RCC 7860 (cell line): ENCODE data around the gene UBA6.
"Not testable (repeated sequence)": the region's sequence is repeated elsewhere in the genome, so short reads cannot be mapped to it uniquely, and the experiment has no call there.

Source experiments
- DNase-seq: peaks from one replicate; pipeline ENCODE4 v3.0.0-alpha.2; 2015; ENCODE audit warnings: low spot score
- FAIRE-seq: peaks from 2 replicates; lab custom pipeline; 2012; peaks lifted over from hg19 to GRCh38; lab: Jason Lieb, UNC

The UBA6 gene

GRCh38 chr4:67700738-67701516 lies at the start of gene UBA6:
Gene UBA6 (minus strand): TSS chr4:67701155. CDS start chr4:67701119, 36 bp downstream.
- DNase-seq: peak; percentile 91
- FAIRE-seq: peak; percentile 71

GRCh38 chr4:67750691-67751090 lies 49.7 kb upstream of the UBA6 start:
- FAIRE-seq: no peak
- no peak for DNase-seq

GRCh38 chr4:67749286-67749685 lies 48.3 kb upstream of the UBA6 start:
- FAIRE-seq: no peak
- no peak for DNase-seq

GRCh38 chr4:67746797-67747495 lies 46.0 kb upstream of the UBA6 start:
- FAIRE-seq (peak; percentile 80), DNase-seq (peak; percentile 44)

GRCh38 chr4:67744561-67745283 lies 43.8 kb upstream of the UBA6 start:
- DNase-seq (peak; percentile 34), FAIRE-seq (peak; percentile 45)

GRCh38 chr4:67743194-67743593 lies 42.2 kb upstream of the UBA6 start:
- DNase-seq: no peak
- no peak for FAIRE-seq

GRCh38 chr4:67736262-67736661 lies 35.3 kb upstream of the UBA6 start:
- FAIRE-seq (no peak), DNase-seq (no peak)

GRCh38 chr4:67735325-67735724 lies 34.4 kb upstream of the UBA6 start:
- FAIRE-seq: no peak
- no peak for DNase-seq

- not testable (repeated sequence) for FAIRE-seq, DNase-seq
These were observed 29.6 kb upstream of the UBA6 start for GRCh38 chr4:67730511-67730910.

- DNase-seq: peak; percentile 99
- FAIRE-seq: peak; percentile 94
These were observed 26.3 kb upstream of the UBA6 start for GRCh38 chr4:67727124-67727850.

- peak; percentile 47 for FAIRE-seq
- peak; percentile 80 for DNase-seq
These were observed 25.0 kb upstream of the UBA6 start for GRCh38 chr4:67725981-67726380.

GRCh38 chr4:67725132-67725531 lies 24.2 kb upstream of the UBA6 start:
- FAIRE-seq: no peak

GRCh38 chr4:67723949-67724348 lies 23.0 kb upstream of the UBA6 start:
- FAIRE-seq (no peak), DNase-seq (no peak)

More at GRCh38 chr4:67725132-67725531, 24.2 kb upstream of the UBA6 start:
- no peak for DNase-seq

GRCh38 chr4:67723341-67723740 lies 22.4 kb upstream of the UBA6 start:
- FAIRE-seq (no peak), DNase-seq (no peak)

GRCh38 chr4:67721770-67722597 lies 21.0 kb upstream of the UBA6 start:
- DNase-seq: peak; percentile 94
- peak; percentile 85 for FAIRE-seq

- DNase-seq: no peak
- FAIRE-seq: no peak
These were observed 20.4 kb upstream of the UBA6 start for GRCh38 chr4:67721315-67721769.

- DNase-seq (no peak), FAIRE-seq (no peak)
These were observed 19.1 kb upstream of the UBA6 start for GRCh38 chr4:67719953-67720617.

- DNase-seq (no peak), FAIRE-seq (no peak)
These were observed 17.9 kb upstream of the UBA6 start for GRCh38 chr4:67718848-67719247.

- FAIRE-seq: no peak
These were observed 16.6 kb upstream of the UBA6 start for GRCh38 chr4:67717586-67717985.

More at GRCh38 chr4:67717586-67717985, 16.6 kb upstream of the UBA6 start:
- DNase-seq: no peak
